Neural cell (in vitro differentiated cells): Measurements from ENCODE around the gene CEMIP. TPM values are rescaled to one million over a fixed set of nuclear protein-coding genes. Genes with fewer than 3 reads are reported as not detected.

ENCODE experiments used
- H2AFZ ChIP-seq: fragments of 200-600, 300-800 bp; sonication (generic), shearing (Covaris generic); 2 replicates; pipeline ENCODE4 v1.6.0; 2014; ENCODE audit warnings: low read depth, mild to moderate bottlenecking, antibody characterized with exemption, low read length, moderate library complexity
- H3F3A ChIP-seq: fragments of 200-600 bp; shearing (Covaris generic); 2 replicates; pipeline ENCODE4 v1.6.1; 2016; ENCODE audit warnings: mild to moderate bottlenecking, moderate library complexity, mixed read lengths, antibody characterized with exemption, low read length; ENCODE audit not compliant: insufficient read depth, poor library complexity, severe bottlenecking
- H3K27ac ChIP-seq: fragments of 200-600, 300-800 bp; sonication (generic), shearing (Covaris generic); 2 replicates; pipeline ENCODE4 v1.5.1; 2014; ENCODE audit warnings: mild to moderate bottlenecking, low read length, moderate library complexity
- H3K27me3 ChIP-seq: fragments of 300-800, 200-600 bp; sonication (generic), shearing (Covaris generic); 2 replicates; pipeline ENCODE4 v1.6.0; 2014; ENCODE audit warnings: mild to moderate bottlenecking, low read depth, low read length, moderate library complexity; ENCODE audit not compliant: insufficient read depth
- H3K36me3 ChIP-seq: fragments of 300-800, 200-600 bp; sonication (generic), shearing (Covaris generic); 2 replicates; pipeline ENCODE4 v1.5.1; 2014; ENCODE audit warnings: mild to moderate bottlenecking, antibody characterized with exemption, low read length, moderate library complexity; ENCODE audit not compliant: insufficient read depth
- H3K4me2 ChIP-seq: fragments of 300-800, 200-600 bp; sonication (generic), shearing (Covaris generic); 2 replicates; pipeline ENCODE4 v1.6.0; 2014; ENCODE audit warnings: mild to moderate bottlenecking, low read length
- H3K4me3 ChIP-seq: fragments of 300-800, 200-600 bp; sonication (generic), shearing (Covaris generic); 2 replicates; pipeline ENCODE4 v1.5.1; 2014; ENCODE audit warnings: mild to moderate bottlenecking, low read length, moderate library complexity
- H3K79me2 ChIP-seq: fragments of 200-600 bp; shearing (Covaris generic); replicated peaks from 2 replicates; pipeline ENCODE4 v1.6.0; 2014; ENCODE audit warnings: mild to moderate bottlenecking, low read length, moderate library complexity; ENCODE audit not compliant: insufficient read depth
- H3K9ac ChIP-seq: fragments of 300-800, 200-600 bp; sonication (generic), shearing (Covaris generic); 2 replicates; pipeline ENCODE4 v1.6.1; 2016; ENCODE audit warnings: mild to moderate bottlenecking, low read length, mixed read lengths
- H3K9me2 ChIP-seq: fragments of 200-600 bp; shearing (Covaris generic); 2 replicates; pipeline ENCODE4 v1.6.1; 2016; ENCODE audit warnings: mild to moderate bottlenecking, low read length, mixed read lengths; ENCODE audit not compliant: insufficient read depth
- H3K9me3 ChIP-seq: fragments of 200-600, 300-800 bp; sonication (generic), shearing (Covaris generic); 2 replicates; pipeline ENCODE4 v1.6.1; 2016; ENCODE audit warnings: mild to moderate bottlenecking, mixed run types, low read length, moderate library complexity, mixed read lengths
- H4K20me1 ChIP-seq: fragments of 200-600 bp; shearing (Covaris generic); 2 replicates; pipeline ENCODE4 v1.6.1; 2016; ENCODE audit warnings: mild to moderate bottlenecking, mixed run types; ENCODE audit not compliant: insufficient read depth
- CTCF ChIP-seq: fragments of 450-650 bp; IDR thresholded peaks from 2 replicates; pipeline ENCODE4 v1.5.1; 2014; ENCODE audit warnings: antibody characterized with exemption, mild to moderate bottlenecking, moderate library complexity; ENCODE audit not compliant: poor library complexity, severe bottlenecking
- EP300 ChIP-seq: fragments of 450-650 bp; conservative IDR thresholded peaks from 2 replicates; pipeline ENCODE4 v1.6.1; 2014; ENCODE audit warnings: antibody characterized with exemption, mild to moderate bottlenecking, moderate library complexity; ENCODE audit not compliant: poor library complexity, severe bottlenecking
- EZH2 ChIP-seq: fragments of 200-600, 300-800 bp; shearing (Covaris generic), sonication (generic); IDR thresholded peaks from 2 replicates; pipeline ENCODE4 v1.6.1; 2014; ENCODE audit warnings: antibody characterized with exemption, low read length, borderline replicate concordance, mild to moderate bottlenecking; ENCODE audit not compliant: insufficient read depth, poor library complexity, severe bottlenecking
- MXI1 ChIP-seq: fragments of 450-650 bp; conservative IDR thresholded peaks from 2 replicates; pipeline ENCODE4 v1.6.1; 2014; ENCODE audit warnings: antibody characterized with exemption, mild to moderate bottlenecking; ENCODE audit not compliant: poor library complexity, severe bottlenecking
- POLR2AphosphoS5 ChIP-seq: IDR thresholded peaks from 2 replicates; pipeline ENCODE4 v1.6.1; 2012
- RAD21 ChIP-seq: fragments of 450-650 bp; conservative IDR thresholded peaks from 2 replicates; pipeline ENCODE4 v1.6.1; 2014; ENCODE audit warnings: antibody characterized with exemption, mild to moderate bottlenecking, moderate library complexity
- REST ChIP-seq: IDR thresholded peaks from 2 replicates; pipeline ENCODE4 v1.6.1; 2012; ENCODE audit warnings: borderline replicate concordance
- SMC3 ChIP-seq: fragments of 450-650 bp; conservative IDR thresholded peaks from 2 replicates; pipeline ENCODE4 v1.6.1; 2014; ENCODE audit warnings: antibody characterized with exemption, mild to moderate bottlenecking, moderate library complexity; ENCODE audit not compliant: poor library complexity
- TAF1 ChIP-seq: IDR thresholded peaks from 2 replicates; pipeline ENCODE4 v1.6.1; 2012; ENCODE audit warnings: low read depth
- polyA plus RNA-seq: library from polyadenylated mRNA; depleted of rRNA; stranded (reverse); fragments of >200 nt; gene quantifications from 2 replicates; pipeline ENCODE4 v1.2.3, GENCODE V29; 2014

CEMIP gene
- polyA plus RNA-seq, 1 donor from 2014 or later = 0.04 TPM

- H3K27me3 ChIP-seq = peaks cover 52% of the 10 kb centered on the region
- H3K9me3 ChIP-seq = no peaks in the 10 kb centered on the region
- no peaks in the 10 kb centered on the region for H3K36me3 ChIP-seq
- TF ChIP-seq MXI1 = no peak
- TF ChIP-seq EP300 = no peak
- TF ChIP-seq SMC3 = no peak
- TF ChIP-seq REST = no peak
- no peak for TF ChIP-seq POLR2AphosphoS5
- H2AFZ ChIP-seq = no peak overlapping the region
- no peak overlapping the region for H3K9ac ChIP-seq
- no peaks in the 10 kb centered on the region for H3K9me2 ChIP-seq
- H3K4me2 ChIP-seq = no peak overlapping the region
- no peaks in the 10 kb centered on the region for H3K79me2 ChIP-seq
- no peaks in the 10 kb centered on the region for H4K20me1 ChIP-seq
- H3F3A ChIP-seq = no peaks in the 10 kb centered on the region
- no peak overlapping the region for H3K27ac ChIP-seq
- H3K4me3 ChIP-seq = no peak overlapping the region
Observed at GRCh38 chr15:80777826-80778620, 1.1 kb upstream of the CEMIP start.

- no peaks in the 10 kb centered on the region for H3K79me2 ChIP-seq
- H3K9me3 ChIP-seq = no peaks in the 10 kb centered on the region
- H3K9ac ChIP-seq = peak overlapping the region; percentile 5
- no peak for TF ChIP-seq EP300
- no peak for TF ChIP-seq MXI1
- TF ChIP-seq RAD21 = no peak
- TF ChIP-seq SMC3 = no peak
- no peak for TF ChIP-seq CTCF
- TF ChIP-seq EZH2 = no peak
- no peak for TF ChIP-seq REST
- no peak for TF ChIP-seq TAF1
- TF ChIP-seq POLR2AphosphoS5 = no peak
- peaks cover 57% of the 10 kb centered on the region for H3K27me3 ChIP-seq
- no peaks in the 10 kb centered on the region for H3F3A ChIP-seq
- H3K27ac ChIP-seq = no peak overlapping the region
- H3K4me3 ChIP-seq = peak overlapping the region; percentile 84
- H3K36me3 ChIP-seq = no peaks in the 10 kb centered on the region
- H3K4me2 ChIP-seq = peak overlapping the region; percentile 44
- no peaks in the 10 kb centered on the region for H4K20me1 ChIP-seq
- H2AFZ ChIP-seq = no peak overlapping the region
- H3K9me2 ChIP-seq = no peaks in the 10 kb centered on the region
Observed at GRCh38 chr15:80778621-80778963, 578 bp upstream of the CEMIP start.
